SU-DHL-6 (cell line): ENCODE measurements around the gene TNIP1.

Experiments used
- EZH2phosphoT487 ChIP-seq: fragments of 200-600 bp; sonication (generic), shearing (Covaris generic); conservative IDR thresholded peaks from 2 replicates; pipeline ENCODE4 v1.6.1; 2018; ENCODE audit warnings: mild to moderate bottlenecking, antibody characterized with exemption, low read length, moderate library complexity, mixed read lengths
- TF ChIP-seq, protein P1 (sequence below): fragments of 200-600 bp; sonication (generic); IDR thresholded peaks from one replicate; pipeline ENCODE4 v1.5.1; 2017; ENCODE audit warnings: antibody characterized with exemption, mild to moderate bottlenecking, low read length, moderate library complexity; ENCODE audit not compliant: insufficient read depth, poor library complexity, severe bottlenecking

DNA sequence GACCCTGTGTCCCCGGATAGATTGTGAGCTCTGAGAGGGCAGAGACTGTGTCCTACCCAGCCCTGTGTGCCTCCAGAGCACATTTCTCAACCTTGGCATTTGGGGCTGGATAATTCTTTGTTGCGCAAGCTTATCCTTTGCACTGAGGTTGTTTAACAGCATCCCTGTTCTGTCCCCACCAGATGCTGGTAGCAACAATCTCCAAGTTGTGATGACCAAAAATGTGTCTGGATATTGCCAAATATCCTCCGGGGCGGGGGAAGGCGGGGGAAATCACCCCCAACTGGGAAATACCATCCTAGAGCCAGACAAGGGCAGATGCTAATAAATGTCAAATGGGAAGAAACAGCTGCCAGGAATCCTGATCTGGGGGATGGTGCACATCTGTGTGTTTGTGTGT, 24.0 kb upstream of the TNIP1 start:
- TF ChIP-seq, protein P1, sequence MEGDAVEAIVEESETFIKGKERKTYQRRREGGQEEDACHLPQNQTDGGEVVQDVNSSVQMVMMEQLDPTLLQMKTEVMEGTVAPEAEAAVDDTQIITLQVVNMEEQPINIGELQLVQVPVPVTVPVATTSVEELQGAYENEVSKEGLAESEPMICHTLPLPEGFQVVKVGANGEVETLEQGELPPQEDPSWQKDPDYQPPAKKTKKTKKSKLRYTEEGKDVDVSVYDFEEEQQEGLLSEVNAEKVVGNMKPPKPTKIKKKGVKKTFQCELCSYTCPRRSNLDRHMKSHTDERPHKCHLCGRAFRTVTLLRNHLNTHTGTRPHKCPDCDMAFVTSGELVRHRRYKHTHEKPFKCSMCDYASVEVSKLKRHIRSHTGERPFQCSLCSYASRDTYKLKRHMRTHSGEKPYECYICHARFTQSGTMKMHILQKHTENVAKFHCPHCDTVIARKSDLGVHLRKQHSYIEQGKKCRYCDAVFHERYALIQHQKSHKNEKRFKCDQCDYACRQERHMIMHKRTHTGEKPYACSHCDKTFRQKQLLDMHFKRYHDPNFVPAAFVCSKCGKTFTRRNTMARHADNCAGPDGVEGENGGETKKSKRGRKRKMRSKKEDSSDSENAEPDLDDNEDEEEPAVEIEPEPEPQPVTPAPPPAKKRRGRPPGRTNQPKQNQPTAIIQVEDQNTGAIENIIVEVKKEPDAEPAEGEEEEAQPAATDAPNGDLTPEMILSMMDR = no peak
- no peak for TF ChIP-seq EZH2phosphoT487
